Endothelial cell of umbilical vein (primary cell): ENCODE measurements around the gene FMN2.

Source experiments
- EZH2 ChIP-seq: IDR thresholded peaks from 2 replicates; pipeline ENCODE4 v1.6.1; 2012; ENCODE audit warnings: borderline replicate concordance, low read depth, mild to moderate bottlenecking, moderate library complexity, low read length, inconsistent platforms; ENCODE audit not compliant: severe bottlenecking
- TF ChIP-seq, protein P1 (sequence below), 2 donors: IDR thresholded peaks; 1 replicate in 1 of 2; 2 replicates in 1 of 2; pipeline ENCODE4 v1.5.1; 2011; ENCODE audit warnings: low read length in 2 of 2, mild to moderate bottlenecking in 2 of 2, moderate library complexity in 2 of 2, control low read depth in 1 of 2, inconsistent platforms in 1 of 2, low read depth in 1 of 2; ENCODE audit not compliant: insufficient read depth in 1 of 2; ENCODE audit errors: extremely low read depth in 1 of 2

DNA sequence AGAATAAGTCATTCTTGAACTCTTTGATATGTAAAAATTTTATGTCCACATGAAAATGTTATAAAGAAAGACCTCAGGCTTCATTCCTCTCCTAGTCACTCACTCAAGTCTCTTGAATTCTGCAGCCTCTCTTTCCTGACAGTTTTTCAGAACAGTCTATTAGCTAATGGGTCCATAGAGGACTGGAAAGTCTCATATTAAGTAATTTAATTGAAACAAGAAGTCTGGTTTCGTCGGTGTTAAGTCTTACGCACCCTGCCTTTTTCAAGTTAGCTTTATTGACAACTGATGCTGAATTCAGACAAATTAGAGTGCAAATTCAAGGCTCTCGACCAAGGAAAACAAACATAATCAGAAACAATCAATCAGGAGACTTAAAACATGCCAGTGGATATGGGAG, 414.5 kb downstream of the FMN2 start:
- TF ChIP-seq, protein P1, sequence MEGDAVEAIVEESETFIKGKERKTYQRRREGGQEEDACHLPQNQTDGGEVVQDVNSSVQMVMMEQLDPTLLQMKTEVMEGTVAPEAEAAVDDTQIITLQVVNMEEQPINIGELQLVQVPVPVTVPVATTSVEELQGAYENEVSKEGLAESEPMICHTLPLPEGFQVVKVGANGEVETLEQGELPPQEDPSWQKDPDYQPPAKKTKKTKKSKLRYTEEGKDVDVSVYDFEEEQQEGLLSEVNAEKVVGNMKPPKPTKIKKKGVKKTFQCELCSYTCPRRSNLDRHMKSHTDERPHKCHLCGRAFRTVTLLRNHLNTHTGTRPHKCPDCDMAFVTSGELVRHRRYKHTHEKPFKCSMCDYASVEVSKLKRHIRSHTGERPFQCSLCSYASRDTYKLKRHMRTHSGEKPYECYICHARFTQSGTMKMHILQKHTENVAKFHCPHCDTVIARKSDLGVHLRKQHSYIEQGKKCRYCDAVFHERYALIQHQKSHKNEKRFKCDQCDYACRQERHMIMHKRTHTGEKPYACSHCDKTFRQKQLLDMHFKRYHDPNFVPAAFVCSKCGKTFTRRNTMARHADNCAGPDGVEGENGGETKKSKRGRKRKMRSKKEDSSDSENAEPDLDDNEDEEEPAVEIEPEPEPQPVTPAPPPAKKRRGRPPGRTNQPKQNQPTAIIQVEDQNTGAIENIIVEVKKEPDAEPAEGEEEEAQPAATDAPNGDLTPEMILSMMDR (IDR thresholded peaks at IDR 0.05; ENCODE audit: extremely low read depth in 1 of 2, insufficient read depth in 1 of 2, low read depth in 1 of 2, low read length in 2 of 2) = no peak
- TF ChIP-seq EZH2 = no peak
